ENCODE results near the gene GRID1. TPM values are rescaled to one million over a fixed set of nuclear protein-coding genes. Genes with fewer than 3 reads are reported as not detected.

The GRID1 gene
- total RNA-seq, 1 donor from 2014 or later = 9.2 TPM

DNA sequence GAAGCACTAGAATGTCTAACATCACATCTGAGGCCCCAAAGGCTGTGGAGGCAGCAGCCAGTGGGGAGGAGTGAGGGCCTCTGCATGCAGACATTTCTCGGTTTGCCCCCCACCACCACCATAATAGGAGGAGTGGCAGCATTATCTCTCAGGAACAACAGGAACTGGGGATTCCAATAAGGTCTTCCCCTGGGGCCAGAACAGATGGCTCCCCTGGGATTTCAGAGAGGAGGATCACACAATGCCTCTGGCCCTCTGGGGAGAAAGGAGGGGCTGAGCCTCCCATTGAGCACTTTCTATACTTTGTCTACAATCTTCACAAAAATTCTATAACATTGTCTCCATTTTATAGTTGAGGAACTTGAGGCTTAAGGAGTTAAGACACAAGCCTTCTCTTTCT is 61.1 kb downstream of the GRID1 start:
- H3K27ac Mint-ChIP-seq = no peak overlapping the region
- H3K27me3 Mint-ChIP-seq = peaks cover 20% of the 10 kb centered on the region
- TF ChIP-seq CTCF (conservative IDR thresholded peaks at IDR 0.05) = no peak
- H3K4me1 Mint-ChIP-seq (ENCODE audit: unreplicated experiment) = no peaks in the 10 kb centered on the region
- H3K4me3 Mint-ChIP-seq = no peak overlapping the region
- DNase-seq (ENCODE audit: extremely low spot score, unreplicated experiment) = no peak
- H3K9me3 Mint-ChIP-seq = no peaks in the 10 kb centered on the region
- no peaks in the 10 kb centered on the region for H3K36me3 Mint-ChIP-seq

- Mint-ChIP-seq H3K27ac (no peak overlapping the region), H3K27me3 (peaks cover 19% of the 10 kb centered on the region), H3K4me3 (no peak overlapping the region), H3K36me3 (no peaks in the 10 kb centered on the region), H3K9me3 (no peaks in the 10 kb centered on the region), H3K4me1 (ENCODE audit: unreplicated experiment) (no peaks in the 10 kb centered on the region)
- DNase-seq (ENCODE audit: extremely low spot score, unreplicated experiment) = no peak
- TF ChIP-seq CTCF (conservative IDR thresholded peaks at IDR 0.05) = no peak
Measured at GRCh38 chr10:86304436-86304835, 62.2 kb downstream of the GRID1 start.

DNA sequence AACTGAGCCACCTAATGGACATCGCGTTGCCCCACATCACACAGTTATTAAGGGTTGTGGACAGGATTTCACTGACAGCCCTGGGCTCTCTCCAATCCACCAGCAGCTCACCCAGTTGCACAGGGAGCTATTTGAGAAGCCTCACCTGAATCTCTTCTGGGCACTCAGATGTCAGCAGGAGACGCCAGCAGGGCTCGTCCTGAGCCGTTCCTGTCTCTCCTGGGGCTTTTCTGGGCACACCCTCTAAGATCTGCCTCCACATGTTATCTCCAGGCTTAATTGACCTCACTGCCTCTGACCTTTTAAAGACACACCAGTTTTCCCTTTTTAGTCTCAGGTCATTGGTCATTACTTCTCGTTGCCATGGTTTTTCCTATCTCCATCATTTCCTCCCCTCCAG is 63.0 kb downstream of the GRID1 start:
- Mint-ChIP-seq H3K27ac (no peak overlapping the region), H3K9me3 (no peaks in the 10 kb centered on the region), H3K36me3 (no peaks in the 10 kb centered on the region), H3K4me1 (ENCODE audit: unreplicated experiment) (no peaks in the 10 kb centered on the region), H3K4me3 (no peak overlapping the region), H3K27me3 (peaks cover 15% of the 10 kb centered on the region)
- TF ChIP-seq CTCF (conservative IDR thresholded peaks at IDR 0.05) = no peak
- DNase-seq (ENCODE audit: extremely low spot score, unreplicated experiment) = no peak

GRCh38 chr10:86301971-86302370 is 64.6 kb downstream of the GRID1 start:
- Mint-ChIP-seq H3K27ac (no peak overlapping the region), H3K4me3 (no peak overlapping the region), H3K4me1 (ENCODE audit: unreplicated experiment) (no peaks in the 10 kb centered on the region), H3K27me3 (peaks cover 8% of the 10 kb centered on the region), H3K9me3 (no peaks in the 10 kb centered on the region), H3K36me3 (no peaks in the 10 kb centered on the region)
- TF ChIP-seq CTCF (conservative IDR thresholded peaks at IDR 0.05) = no peak
- DNase-seq (ENCODE audit: extremely low spot score, unreplicated experiment) = peak; percentile 57

GRCh38 chr10:86300931-86301830 is 65.4 kb downstream of the GRID1 start:
- H3K4me3 Mint-ChIP-seq = no peak overlapping the region
- H3K27ac Mint-ChIP-seq = no peak overlapping the region
- TF ChIP-seq CTCF (conservative IDR thresholded peaks at IDR 0.05) = no peak
- H3K27me3 Mint-ChIP-seq = peaks cover 8% of the 10 kb centered on the region
- no peaks in the 10 kb centered on the region for H3K9me3 Mint-ChIP-seq
- no peaks in the 10 kb centered on the region for H3K4me1 Mint-ChIP-seq (ENCODE audit: unreplicated experiment)
- no peaks in the 10 kb centered on the region for H3K36me3 Mint-ChIP-seq
- DNase-seq (ENCODE audit: extremely low spot score, unreplicated experiment) = peak; percentile 57

All from type B pancreatic cell (in vitro differentiated cells).